ENCODE results near the gene TMBIM1.
A peak's percentile ranks its signal among the peaks of the same experiment; 100 is the strongest.
"Not testable (repeated sequence)": the region's sequence is repeated elsewhere in the genome, so short reads cannot be mapped to it uniquely, and the experiment has no call there.

Gene TMBIM1

DNA sequence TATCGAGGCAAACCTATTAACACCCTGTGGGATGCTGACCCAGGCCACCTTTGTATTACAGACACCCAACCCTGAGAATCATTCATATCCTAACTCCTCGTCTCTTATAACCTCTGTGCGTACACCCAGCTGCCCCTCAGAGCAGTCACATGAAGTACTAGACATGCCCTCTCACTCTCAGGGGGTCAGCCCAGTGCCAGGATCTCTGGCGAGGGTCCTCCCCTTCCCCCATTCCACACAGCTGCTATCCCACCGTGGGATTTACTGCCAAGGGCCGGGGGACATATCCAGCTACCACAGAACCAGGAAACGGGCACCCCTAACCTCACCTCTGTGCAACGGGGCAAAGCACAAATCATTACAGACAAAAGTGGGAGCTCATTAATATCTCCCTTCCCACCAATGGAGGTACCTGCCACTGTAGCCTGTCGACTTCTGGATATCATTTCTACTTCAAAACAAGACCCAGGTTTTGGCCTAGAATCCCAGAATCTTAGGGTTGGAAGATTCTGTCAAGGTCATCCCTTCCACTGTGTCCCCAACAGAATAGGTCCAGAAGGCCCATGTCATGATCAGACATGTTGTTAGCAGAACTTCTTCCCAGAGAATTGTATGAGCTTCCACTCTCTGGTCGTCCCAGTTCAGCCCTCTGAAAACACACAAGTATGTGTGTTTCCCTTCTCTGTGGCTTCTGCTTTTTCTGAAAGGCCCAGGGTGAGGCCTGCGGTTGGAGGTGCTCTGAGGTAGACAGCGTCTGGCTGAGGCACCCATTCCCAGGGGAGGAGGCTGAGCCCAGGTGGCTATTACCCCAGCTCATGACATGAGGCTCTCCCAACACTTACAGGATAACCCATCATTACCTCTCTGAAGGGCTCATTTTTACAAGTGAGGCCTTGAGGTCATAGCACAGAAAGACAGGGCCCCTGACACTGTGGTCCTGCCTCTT is 1.7 kb downstream of the TMBIM1 start:
- no peak for DNase-seq

DNA sequence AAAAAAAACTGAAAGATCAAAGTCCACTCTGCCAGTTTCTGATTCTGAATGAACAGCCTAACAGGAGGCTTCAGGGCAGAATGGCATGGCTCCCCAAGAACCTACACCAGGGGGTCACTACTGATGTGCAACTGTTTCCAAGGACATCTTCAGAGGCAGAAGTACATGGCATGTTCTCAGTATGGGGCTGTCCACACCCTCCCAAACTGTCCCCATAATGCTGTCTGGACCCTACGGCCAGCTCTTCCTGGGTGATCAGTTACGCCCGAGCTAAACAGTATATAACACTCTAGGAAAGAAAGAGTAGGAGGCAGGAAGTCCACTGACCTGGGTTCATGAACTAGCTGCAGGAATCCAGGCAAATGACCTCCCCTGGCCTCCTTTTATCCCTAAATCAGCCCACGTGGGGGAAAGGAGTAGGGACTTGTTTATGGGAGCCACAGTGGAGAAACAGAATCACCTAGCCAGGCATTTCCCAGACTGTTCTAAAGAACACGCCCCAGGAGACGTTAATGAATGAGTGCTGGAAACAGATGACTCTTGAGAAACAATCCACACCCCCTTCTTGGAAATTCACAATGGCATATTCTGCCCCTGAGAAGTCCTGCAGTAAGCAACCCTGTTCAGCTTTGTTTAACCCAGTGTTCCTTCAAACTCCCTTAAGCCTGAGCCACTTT is 2.5 kb downstream of the TMBIM1 start:
- DNase-seq: no peak

DNA sequence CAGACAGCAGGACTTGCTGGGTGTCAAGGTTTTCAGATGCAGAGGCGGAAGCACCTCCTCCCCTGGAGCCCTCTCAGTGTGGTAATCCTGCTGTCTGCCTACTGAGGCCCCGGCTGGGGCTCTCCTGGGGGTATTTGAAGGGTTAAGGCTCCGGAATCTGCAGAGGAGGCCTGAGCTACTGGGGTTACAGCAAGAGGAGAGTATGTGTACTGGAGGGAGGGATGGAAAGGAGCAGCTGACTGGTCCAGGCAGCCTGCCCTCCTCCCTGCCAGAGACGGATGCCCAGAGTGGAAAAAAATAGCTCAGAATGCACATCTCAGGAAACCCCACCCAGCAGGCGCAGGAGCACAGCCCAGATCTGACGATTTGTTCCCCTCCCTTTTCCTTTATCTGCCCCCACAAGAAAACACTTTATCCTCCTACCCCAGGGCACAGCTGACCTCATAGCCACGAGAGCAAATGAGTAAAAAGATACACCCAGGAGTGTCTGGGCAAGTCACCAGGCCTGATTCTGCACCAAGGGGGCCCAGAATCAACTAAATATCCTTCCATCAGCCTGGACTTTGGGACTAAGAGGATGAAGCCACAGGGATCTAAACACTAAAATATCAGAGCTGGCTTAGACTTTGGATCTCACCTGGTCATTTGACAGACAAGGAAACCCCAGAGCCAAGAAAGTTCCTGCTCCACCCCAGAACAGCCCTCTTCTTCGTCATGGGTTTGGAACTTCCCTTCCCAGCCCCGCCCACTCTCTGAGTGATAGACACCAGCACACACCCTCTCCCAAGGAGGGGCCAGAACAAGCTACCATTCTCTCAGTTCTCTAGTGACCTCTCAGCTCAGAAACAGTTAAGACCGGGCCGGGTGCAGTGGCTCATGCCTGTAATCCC is 5.5 kb downstream of the TMBIM1 start:
- DNase-seq: peak; percentile 71

DNA sequence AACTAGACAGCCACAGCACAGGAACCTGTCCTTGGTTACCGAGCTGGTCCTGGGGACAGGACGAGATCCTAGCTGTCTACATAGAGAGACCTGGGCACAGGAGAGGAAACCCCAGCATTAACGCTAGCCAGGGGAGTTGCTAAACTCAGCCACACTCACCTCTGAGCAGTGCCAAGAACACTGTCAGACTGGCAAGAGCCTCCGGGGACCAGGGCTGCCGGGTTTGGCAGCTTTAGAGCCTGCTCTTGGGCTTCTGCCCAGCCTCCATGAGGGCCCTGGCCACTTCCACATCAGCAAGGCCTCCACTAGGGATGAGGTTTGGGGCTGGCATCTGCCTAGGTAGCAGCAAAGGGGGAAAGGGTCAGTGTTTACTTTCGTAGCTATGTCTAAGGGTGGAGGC is 6.7 kb downstream of the TMBIM1 start:
- DNase-seq: no peak

GRCh38 chr2:218284106-218284811 is 8.0 kb downstream of the TMBIM1 start:
- peak; percentile 41 for DNase-seq

- no peak for DNase-seq
Observed at GRCh38 chr2:218282173-218282991, 9.9 kb downstream of the TMBIM1 start.

DNA sequence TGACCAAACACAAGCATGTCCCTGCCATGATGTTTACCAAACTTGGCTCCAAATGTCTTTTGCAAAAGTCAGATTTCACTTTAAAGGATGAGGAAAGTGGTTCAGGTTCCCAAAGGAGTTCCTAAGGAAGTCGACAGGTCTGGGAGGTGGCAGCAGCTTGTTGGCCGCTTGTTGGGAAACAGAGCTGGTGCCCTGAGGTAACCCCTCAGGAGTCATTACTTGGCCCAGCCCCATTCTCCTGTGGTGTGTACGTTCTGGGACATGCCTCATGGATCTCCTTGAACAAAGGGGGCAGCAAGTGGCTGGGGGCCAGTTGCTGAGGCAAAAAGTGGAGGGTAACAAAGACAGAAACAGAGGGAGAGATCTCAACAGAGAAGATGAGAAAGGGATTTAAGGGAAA is 10.9 kb downstream of the TMBIM1 start:
- DNase-seq: no peak

DNA sequence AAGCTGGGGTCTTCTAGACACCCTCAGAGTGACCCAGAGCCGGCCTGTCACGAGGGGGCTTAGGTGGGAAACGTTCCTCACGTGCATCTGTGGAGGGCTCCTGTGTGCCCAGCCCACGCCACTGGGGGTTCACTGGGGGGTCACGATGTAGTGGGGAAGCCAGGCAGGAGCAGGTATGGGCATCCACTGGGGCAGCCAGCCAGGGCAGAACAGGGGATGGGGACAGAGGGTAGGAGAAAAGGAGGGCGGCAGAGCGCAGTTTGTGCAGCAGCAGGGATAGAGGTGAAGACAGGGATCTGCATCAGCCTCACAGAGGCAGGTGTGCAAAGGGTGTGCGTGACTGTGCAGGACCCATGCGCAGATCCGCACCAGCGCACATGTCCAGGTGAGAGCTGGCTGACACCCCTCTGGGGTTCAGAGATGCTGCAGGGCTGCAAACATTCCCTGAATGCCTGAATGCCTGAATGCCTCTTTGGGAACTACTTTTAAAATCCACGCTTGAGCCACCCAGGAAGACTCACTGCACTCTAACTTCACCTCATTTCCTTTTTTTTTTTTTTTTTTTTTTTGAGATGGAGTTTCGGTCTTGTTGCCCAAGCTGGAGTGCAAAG is 11.9 kb downstream of the TMBIM1 start:
- DNase-seq: no peak

DNA sequence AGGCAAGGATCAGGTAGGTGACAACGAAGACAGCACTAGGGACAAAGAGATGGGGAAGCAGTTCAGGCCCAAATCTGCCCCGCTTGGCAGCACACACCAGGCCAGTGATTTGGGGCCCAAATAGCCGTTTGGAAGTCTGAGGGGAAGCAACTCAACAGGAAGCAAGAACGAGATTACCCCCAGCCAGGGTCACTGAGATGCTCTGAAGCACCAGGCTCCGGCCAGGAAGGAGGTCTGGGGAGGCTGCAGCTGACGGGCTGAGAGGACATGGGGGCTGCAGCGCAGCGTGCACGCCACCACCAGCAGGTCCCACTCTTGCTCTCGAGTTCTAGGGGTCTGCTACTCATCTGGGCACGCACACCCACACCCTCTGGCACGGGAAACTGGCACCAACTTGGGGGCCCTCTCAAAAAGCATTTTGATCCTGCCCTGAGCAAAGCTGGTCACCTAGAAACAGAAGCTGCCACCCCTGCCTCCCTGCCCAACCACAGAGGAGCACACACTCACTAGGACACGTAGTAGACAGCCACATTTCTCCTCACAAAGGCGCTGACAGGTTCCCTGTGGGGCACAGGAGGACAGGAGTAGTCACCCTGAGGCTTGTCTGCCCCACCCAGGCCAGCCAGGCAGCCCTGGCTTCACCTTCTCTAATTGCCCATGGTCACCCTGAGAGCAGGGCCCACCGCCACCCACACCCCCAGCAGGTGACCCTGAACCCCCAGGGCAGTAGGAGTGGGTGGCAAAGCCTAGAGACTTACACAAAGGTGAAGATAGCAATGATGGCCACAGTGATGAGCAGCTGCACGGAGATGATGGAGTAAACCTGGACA is 13.6 kb downstream of the TMBIM1 start:
- DNase-seq: no peak

- no peak for DNase-seq
Observed at GRCh38 chr2:218277921-218278320, 14.4 kb downstream of the TMBIM1 start.

DNA sequence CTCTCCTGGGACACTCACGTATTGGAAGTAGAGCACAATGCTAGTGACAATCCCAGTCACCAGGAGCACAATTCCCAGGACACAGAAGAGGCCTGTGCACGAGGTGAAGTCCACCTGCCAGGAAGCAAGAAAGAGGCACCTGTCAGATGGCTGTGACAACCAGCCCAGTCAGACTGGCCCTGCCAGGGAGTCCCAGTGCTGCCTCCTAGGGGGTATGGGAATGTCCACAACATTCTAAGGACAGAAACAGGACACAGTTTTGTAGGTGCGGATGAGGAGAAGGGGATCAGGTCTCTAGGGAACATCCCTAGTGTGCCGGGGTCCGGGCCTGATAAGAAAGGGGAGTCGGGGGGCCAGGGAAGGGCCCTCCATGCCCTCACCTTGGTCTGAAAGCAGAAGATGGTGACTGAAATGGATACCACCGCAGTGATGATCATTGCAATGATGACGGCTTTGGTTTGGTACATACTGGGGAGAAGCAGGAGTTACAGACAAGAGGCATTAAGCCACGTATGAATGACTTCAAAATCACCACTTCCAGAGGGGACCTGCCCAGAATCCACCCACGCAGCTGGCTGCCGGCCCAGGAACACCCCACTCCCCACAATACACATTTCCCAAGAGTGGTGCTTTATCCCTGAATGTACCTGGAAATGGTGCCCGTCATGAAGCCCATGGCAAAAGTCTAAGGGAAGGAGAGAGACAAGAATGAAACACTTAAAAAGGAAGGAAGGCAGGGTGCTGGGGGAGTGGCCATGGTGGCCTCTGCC is 15.1 kb downstream of the TMBIM1 start:
- DNase-seq: no peak

- no peak for DNase-seq
Observed at GRCh38 chr2:218275371-218276072, 16.8 kb downstream of the TMBIM1 start.

GRCh38 chr2:218274586-218274985 is 17.7 kb downstream of the TMBIM1 start:
- DNase-seq: no peak

DNA sequence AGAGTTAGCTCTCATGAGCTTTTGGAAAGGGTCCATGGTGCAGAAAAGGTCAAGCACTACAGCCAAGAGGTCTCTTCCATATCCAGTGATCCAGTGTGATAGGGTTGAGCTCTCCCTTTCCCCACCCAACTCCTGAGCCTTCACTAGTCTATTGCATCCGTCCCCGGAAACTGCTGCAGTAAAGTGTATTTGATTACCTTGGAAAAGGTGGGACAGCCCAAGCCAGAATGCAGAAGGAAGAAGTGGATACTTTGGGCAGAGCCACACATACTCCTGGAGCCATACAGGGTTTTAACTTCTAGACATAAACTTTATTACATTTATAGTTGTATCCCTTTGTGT is 18.4 kb downstream of the TMBIM1 start:
- DNase-seq: no peak

GRCh38 chr2:218273214-218273907 is 18.9 kb downstream of the TMBIM1 start:
- DNase-seq: not testable (repeated sequence)

DNA sequence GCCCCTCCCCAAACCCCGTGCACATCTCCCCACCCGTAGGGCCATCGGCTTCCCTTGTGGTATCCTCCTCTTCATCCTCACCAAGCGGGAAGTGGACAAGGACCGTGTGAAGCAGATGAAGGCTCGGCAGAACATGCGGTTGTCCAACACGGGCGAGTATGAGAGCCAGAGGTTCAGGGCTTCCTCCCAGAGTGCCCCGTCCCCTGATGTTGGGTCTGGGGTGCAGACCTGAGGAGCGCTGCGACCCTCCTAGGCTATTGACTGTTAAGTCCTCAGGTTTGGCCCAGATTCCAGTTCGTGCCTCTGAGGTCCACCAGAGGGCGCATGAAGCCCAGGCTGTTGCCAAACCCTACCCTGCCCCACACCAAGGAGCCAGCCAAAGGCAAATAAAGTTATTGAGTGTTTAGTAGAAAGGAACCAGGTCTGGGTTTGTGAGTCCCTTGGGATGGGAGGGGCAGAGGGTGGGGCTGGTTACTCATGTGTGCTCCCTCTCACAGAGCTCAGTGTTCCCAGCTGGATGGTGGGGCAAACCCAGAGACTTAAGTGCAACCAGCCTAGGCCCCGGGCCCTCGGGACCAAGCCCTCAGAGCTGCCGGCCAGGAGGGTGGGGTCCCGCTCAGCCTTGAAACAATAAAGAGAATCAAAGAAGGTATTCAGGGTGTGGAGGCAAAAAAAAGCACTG is 19.6 kb downstream of the TMBIM1 start:
- peak; percentile 84 for DNase-seq

- DNase-seq: no peak
Observed at GRCh38 chr2:218271865-218272530, 20.3 kb downstream of the TMBIM1 start.

Data from T1000 (cell line).